Glutamatergic neuron (in vitro differentiated cells): ENCODE measurements around the gene YEATS2. TPM values are rescaled to one million over a fixed set of nuclear protein-coding genes. Genes with fewer than 3 reads are reported as not detected.

Experiments
- DNase-seq: peaks from one replicate; pipeline ENCODE4 v3.0.0; 2022
- H3K27ac Mint-ChIP-seq: one replicate; pipeline ENCODE4 v1.8.0; 2020; ENCODE audit warnings: mild to moderate bottlenecking, mixed read lengths, inconsistent platforms; ENCODE audit not compliant: unreplicated experiment
- H3K27me3 Mint-ChIP-seq: one replicate; pipeline ENCODE4 v1.8.0; 2020; ENCODE audit warnings: mild to moderate bottlenecking, moderate library complexity, mixed read lengths, inconsistent platforms; ENCODE audit not compliant: unreplicated experiment
- H3K36me3 Mint-ChIP-seq: one replicate; pipeline ENCODE4 v1.8.0; 2020; ENCODE audit warnings: mild to moderate bottlenecking, mixed read lengths, inconsistent platforms; ENCODE audit not compliant: unreplicated experiment
- H3K4me1 Mint-ChIP-seq: one replicate; pipeline ENCODE4 v1.8.0; 2020; ENCODE audit warnings: mild to moderate bottlenecking, low read depth, mixed read lengths, inconsistent platforms; ENCODE audit not compliant: unreplicated experiment
- H3K4me3 Mint-ChIP-seq: one replicate; pipeline ENCODE4 v1.8.0; 2020; ENCODE audit warnings: mild to moderate bottlenecking, mixed read lengths, inconsistent platforms; ENCODE audit not compliant: unreplicated experiment
- H3K9me3 Mint-ChIP-seq: one replicate; pipeline ENCODE4 v1.8.0; 2020; ENCODE audit warnings: mild to moderate bottlenecking, moderate library complexity, mixed read lengths, inconsistent platforms; ENCODE audit not compliant: unreplicated experiment
- CTCF ChIP-seq: fragments of 200-600 bp; sonication (generic); IDR thresholded peaks from one replicate; pipeline ENCODE4 v1.5.0; 2021; ENCODE audit not compliant: partially characterized antibody, unreplicated experiment
- total RNA-seq: library from RNA; stranded (reverse); fragmentation: NEBNext Ultra II Directional; extraction: Animal tissue kit (Norgen Biotek cat#: 25700); gene quantifications from one replicate; pipeline ENCODE4 v1.2.1, GENCODE V29; 2021; ENCODE audit not compliant: unreplicated experiment

Gene YEATS2
- total RNA-seq, 1 donor from 2014 or later, result 56.1 TPM

GRCh38 chr3:183818706-183819624 lies 121.4 kb downstream of the YEATS2 start:
- H3K36me3 Mint-ChIP-seq, result peaks cover under 1% of the 10 kb centered on the region
- H3K9me3 Mint-ChIP-seq, result peaks cover under 1% of the 10 kb centered on the region
- DNase-seq, result no peak
- TF ChIP-seq CTCF, result no peak
- H3K27me3 Mint-ChIP-seq, result peaks cover 6% of the 10 kb centered on the region
- no peak overlapping the region for H3K27ac Mint-ChIP-seq
- peaks cover 25% of the 10 kb centered on the region for H3K4me1 Mint-ChIP-seq
- no peak overlapping the region for H3K4me3 Mint-ChIP-seq

- Mint-ChIP-seq H3K36me3 (peaks cover 4% of the 10 kb centered on the region), H3K4me3 (no peak overlapping the region), H3K4me1 (peaks cover 30% of the 10 kb centered on the region), H3K27me3 (peaks cover 12% of the 10 kb centered on the region), H3K27ac (no peak overlapping the region), H3K9me3 (peaks cover 6% of the 10 kb centered on the region)
- no peak for TF ChIP-seq CTCF
- DNase-seq, result no peak
These were observed 122.2 kb downstream of the YEATS2 start for GRCh38 chr3:183819831-183820230.

GRCh38 chr3:183822631-183823030 lies 125.0 kb downstream of the YEATS2 start:
- peaks cover 4% of the 10 kb centered on the region for H3K36me3 Mint-ChIP-seq
- H3K4me1 Mint-ChIP-seq, result peaks cover 30% of the 10 kb centered on the region
- H3K4me3 Mint-ChIP-seq, result peak overlapping the region; percentile 71
- H3K9me3 Mint-ChIP-seq, result peaks cover 9% of the 10 kb centered on the region
- peaks cover 15% of the 10 kb centered on the region for H3K27me3 Mint-ChIP-seq
- no peak overlapping the region for H3K27ac Mint-ChIP-seq
- no peak for TF ChIP-seq CTCF
- DNase-seq, result no peak

GRCh38 chr3:183823963-183824362 lies 126.4 kb downstream of the YEATS2 start:
- no peak for TF ChIP-seq CTCF
- H3K27ac Mint-ChIP-seq, result peak overlapping the region; percentile 45
- H3K9me3 Mint-ChIP-seq, result peaks cover 17% of the 10 kb centered on the region
- H3K36me3 Mint-ChIP-seq, result peaks cover 4% of the 10 kb centered on the region
- peaks cover 13% of the 10 kb centered on the region for H3K27me3 Mint-ChIP-seq
- DNase-seq, result no peak
- H3K4me3 Mint-ChIP-seq, result peak overlapping the region; percentile 87
- H3K4me1 Mint-ChIP-seq, result peaks cover 37% of the 10 kb centered on the region

- Mint-ChIP-seq H3K27me3 (peaks cover 18% of the 10 kb centered on the region), H3K4me1 (peaks cover 46% of the 10 kb centered on the region), H3K4me3 (peak overlapping the region; percentile 87), H3K36me3 (peaks cover 4% of the 10 kb centered on the region), H3K27ac (no peak overlapping the region), H3K9me3 (peaks cover 22% of the 10 kb centered on the region)
- TF ChIP-seq CTCF, result no peak
- DNase-seq, result peak; percentile 53
These were observed 127.3 kb downstream of the YEATS2 start for GRCh38 chr3:183824761-183825455.
